Retinal pigment epithelial cell (primary cell): ENCODE data around the gene CPNE4.

Source experiments
- DNase-seq: peaks from one replicate; pipeline ENCODE4 v3.0.0-alpha.2; 2010; ENCODE audit warnings: low read depth
- H3K4me3 ChIP-seq: 2 replicates; pipeline ENCODE4 v1.5.1; 2011; ENCODE audit warnings: mild to moderate bottlenecking, low read length, control low read depth, moderate library complexity
- CTCF ChIP-seq: conservative IDR thresholded peaks from 2 replicates; pipeline ENCODE4 v1.5.1; 2011; ENCODE audit warnings: low read depth, low read length, control low read depth, inconsistent platforms

Gene CPNE4

GRCh38 chr3:131729643-131730017 is 305.2 kb downstream of the CPNE4 start:
- DNase-seq = no peak
- no peak for TF ChIP-seq CTCF

GRCh38 chr3:131728898-131729642 is 305.7 kb downstream of the CPNE4 start:
- DNase-seq = no peak
- H3K4me3 ChIP-seq = no peak overlapping the region
- TF ChIP-seq CTCF = no peak

More at GRCh38 chr3:131729643-131730017, 305.2 kb downstream of the CPNE4 start:
- no peak overlapping the region for H3K4me3 ChIP-seq

GRCh38 chr3:131725414-131725813 is 309.4 kb downstream of the CPNE4 start:
- TF ChIP-seq CTCF = no peak
- H3K4me3 ChIP-seq = no peak overlapping the region
- no peak for DNase-seq

GRCh38 chr3:131723343-131723742 is 311.5 kb downstream of the CPNE4 start:
- TF ChIP-seq CTCF = no peak
- no peak for DNase-seq
- no peak overlapping the region for H3K4me3 ChIP-seq

- no peak overlapping the region for H3K4me3 ChIP-seq
- TF ChIP-seq CTCF = no peak
- DNase-seq = no peak
Observed at GRCh38 chr3:131717493-131717892, 317.3 kb downstream of the CPNE4 start.

- H3K4me3 ChIP-seq = no peak overlapping the region
- no peak for DNase-seq
Observed at GRCh38 chr3:131716943-131717342, 317.9 kb downstream of the CPNE4 start.

More at GRCh38 chr3:131716943-131717342, 317.9 kb downstream of the CPNE4 start:
- no peak for TF ChIP-seq CTCF
